Stimulated activated CD8-positive, alpha-beta memory T cell treated with anti-CD3 and anti-CD28 coated beads, Interleukin-7, amount 100 ng/mL, for 48 hours (primary cell): ENCODE results near the gene PDE4B.

Experiments used
- DNase-seq, 2 donors: peaks; one replicate each; pipeline ENCODE4 v3.0.0-alpha.2; 2020; ENCODE audit warnings: low read depth in 1 of 2; ENCODE audit errors: extremely low read depth in 1 of 2

Gene PDE4B

DNA sequence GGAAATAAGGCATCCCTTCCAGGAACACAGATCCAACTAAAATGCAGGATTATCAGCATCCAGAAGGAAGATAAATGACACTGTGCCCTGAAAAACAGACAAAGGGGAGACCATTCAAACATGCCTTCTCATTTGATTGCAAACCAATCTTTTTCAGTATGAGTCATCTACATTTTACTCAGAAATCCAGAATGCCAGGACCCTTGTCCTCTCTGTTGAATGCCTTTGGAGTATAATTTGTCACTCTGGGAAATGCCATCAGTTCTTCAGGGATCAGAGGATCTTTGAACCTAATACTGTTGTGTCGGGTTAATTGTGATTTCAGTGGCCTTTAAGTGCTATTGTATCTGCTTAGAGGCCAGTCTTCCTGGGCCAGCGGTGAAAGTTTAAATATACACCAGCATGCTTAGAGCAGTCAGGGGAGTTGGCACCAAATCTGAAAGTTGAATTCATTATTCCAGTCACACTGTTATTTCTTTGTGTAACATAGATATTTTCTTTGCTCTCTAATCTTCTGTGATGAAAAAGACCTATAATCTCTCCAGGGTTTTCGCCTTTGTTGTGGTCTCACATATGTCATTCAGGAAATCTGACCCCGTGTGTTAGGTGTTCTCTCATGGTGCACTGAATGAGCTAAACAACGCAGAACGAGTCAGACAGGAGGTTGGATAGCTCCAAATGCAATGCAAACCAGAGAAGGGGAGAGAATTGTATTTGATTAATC is 376.4 kb downstream of the PDE4B start:
- no peak for DNase-seq

DNA sequence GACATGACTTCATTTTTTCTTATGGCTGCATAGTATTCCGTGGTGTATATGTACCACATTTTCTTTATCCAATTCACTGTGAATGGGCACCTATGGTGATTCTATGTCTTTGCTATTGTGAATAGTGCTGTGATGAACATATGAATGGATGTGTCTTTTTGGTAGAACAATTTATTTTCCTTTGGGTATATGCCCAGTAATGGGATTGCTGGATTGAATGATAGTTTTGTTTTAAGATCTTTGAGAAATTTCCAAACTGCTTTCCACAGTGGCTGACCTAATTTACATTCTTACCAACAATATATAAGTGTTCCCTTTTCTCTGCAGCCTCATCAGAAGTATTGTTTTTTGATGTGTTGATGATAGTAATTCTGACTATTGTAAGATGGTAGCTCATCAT is 379.6 kb downstream of the PDE4B start:
- no peak for DNase-seq

- DNase-seq = no peak
Measured at GRCh38 chr1:66175098-66175497, 382.4 kb downstream of the PDE4B start.

DNA sequence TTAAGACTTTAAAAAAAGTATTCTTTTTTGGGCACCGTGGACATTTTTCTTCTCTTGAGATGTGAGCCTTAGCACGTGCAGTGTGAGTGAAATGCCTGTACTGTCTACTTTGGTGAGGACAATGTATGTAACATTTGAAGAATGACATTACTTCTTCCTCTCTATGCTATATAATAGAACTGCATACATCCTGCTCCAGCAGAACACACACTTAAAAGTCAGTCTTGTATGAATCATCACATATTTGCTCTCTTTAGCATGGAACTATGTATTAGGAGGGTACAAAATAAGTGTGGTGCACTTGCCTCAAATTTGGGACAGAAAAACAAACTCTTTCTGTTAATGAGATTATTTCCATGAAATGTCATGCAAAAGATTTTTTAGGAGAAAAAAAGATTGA is 382.9 kb downstream of the PDE4B start:
- no peak for DNase-seq

GRCh38 chr1:66176012-66176715 is 383.5 kb downstream of the PDE4B start:
- DNase-seq = no peak

GRCh38 chr1:66176832-66177231 is 384.1 kb downstream of the PDE4B start:
- no peak for DNase-seq

DNA sequence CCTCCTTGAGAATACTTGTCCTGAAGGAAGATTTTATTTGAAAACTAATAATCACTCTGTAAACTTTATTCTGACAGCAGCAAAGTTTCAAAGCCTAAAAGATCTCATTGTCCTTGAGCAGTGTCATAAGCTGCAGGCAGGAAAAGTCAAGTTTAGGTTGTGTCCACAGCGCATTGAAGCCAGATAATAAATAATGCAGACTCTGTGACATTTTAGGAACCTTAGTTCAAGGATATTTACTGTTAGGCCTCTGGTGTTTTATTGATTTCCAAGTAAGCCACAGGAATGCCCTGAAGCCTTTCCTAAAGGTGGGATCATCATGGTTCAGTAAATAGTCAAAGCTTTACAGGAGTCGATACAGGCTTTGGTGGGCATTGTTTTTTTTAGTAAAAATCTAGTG is 384.8 kb downstream of the PDE4B start:
- DNase-seq = no peak

DNA sequence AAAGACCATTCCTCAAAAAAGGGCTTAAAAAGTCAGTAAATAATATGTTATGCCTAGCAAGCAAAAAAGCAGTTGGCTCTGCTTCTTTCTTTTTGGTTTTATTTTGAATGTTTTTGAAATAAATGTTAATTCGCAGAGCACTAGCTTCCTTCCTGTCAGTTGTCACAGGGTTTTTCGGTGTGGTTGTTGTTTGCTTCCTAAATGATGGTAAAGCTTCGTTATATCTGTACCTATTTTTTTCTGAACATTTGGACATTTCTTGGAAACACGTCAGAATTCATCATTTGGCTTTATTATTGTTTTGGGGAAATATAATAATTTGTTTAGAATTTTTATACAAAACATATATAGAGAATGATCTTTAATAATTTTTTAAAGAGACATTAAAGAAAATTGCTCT is 389.3 kb downstream of the PDE4B start:
- no peak for DNase-seq

GRCh38 chr1:66182551-66183178 is 390.0 kb downstream of the PDE4B start:
- DNase-seq = peak in 1 of 2 donors; percentile 37

GRCh38 chr1:66183400-66183799 is 390.7 kb downstream of the PDE4B start:
- no peak for DNase-seq

DNA sequence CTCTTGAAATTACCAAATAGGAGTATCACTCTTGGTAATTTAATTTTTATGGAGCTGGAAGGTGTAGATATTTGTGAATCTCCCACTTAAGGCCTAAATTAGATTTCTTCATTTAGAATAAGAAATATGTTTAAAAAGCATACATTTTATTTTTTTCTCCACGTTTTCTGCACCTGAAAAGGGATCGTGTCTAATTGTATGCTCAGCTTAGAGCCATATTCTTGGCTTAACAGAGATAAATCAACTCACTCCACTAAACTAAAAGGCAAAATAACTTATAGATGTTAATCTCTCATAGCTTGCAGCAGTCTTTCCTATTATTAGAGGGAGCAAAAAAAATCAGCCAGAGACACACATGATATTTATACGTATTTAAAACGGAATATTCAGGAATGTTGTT is 404.4 kb downstream of the PDE4B start:
- no peak for DNase-seq

- DNase-seq = no peak
Measured at GRCh38 chr1:66197785-66198184, 405.1 kb downstream of the PDE4B start.

DNA sequence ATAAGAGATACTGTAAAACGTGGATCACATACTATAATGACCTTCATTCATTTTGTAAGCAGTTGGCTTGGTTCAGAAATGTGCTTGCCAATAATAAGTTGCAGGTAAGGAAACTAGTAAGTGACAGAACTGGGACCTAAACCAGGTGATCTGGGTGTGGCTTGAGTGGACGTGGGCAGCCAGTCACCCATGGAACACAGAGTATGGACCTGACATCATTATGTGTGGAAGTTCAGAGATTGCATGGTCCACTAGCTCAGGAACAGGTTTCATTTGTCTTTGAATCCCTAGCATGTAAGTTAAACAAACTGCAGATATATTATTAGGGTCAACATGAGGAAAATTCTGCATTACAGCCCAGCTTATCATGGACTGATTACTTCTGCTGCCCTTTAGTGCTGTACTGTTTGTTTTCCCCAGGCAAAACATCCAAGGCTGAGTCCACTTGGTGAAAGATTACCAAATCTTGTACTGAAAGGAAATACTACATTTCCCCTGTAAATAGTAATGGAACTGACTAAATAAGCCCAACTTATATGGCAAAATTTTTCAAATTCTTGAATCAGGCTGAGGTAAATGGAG is 414.0 kb downstream of the PDE4B start:
- DNase-seq = no peak

GRCh38 chr1:66207484-66207883 is 414.8 kb downstream of the PDE4B start:
- no peak for DNase-seq

- no peak for DNase-seq
Measured at GRCh38 chr1:66208632-66209031, 415.9 kb downstream of the PDE4B start.

DNA sequence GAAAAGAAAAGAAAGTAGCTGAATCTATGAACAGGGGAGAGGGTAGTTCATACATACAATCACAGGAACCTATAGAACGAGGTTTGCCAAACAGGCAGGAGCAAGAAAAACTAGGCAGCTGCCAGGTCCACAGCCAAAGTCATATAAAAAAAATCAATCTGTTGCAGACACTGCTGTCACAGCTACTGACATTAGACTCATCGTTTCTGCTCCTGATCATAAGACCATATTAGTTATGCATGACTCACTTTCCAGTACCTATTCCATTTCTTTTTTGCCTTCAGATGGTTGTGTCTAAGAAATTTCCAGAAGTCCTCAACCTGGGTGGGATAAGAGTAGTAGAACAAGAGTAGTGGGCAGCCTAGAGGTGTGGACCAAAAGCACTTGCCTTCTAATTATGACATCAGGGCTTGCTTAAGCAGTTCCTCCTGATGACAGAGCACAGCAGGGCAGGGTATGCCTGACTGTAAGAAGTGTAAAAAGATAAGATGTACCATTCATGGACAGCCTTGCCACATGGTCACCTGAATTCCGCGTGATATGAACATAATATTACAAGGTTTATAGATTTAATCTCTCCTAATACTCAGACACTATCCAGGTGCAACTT is 418.0 kb downstream of the PDE4B start:
- DNase-seq = no peak

GRCh38 chr1:66211521-66211920 is 418.8 kb downstream of the PDE4B start:
- DNase-seq = no peak

DNA sequence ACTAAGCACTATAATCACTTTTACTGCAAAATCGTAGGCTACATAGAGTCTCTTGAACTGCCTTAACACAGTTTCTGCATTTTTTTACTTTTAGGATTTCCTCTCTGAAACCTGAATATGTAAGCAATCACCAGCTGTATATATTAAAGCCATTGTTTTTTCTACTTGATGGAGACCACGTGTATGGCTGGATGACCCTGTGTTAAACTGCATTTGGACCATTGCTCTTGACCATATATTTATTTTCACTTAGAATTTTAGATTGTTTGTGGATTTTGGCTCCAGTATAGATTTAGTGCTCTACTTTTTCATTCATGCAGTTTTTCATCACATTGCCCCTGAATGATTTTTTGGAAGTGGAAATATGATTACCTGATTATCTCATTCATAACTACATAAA is 420.8 kb downstream of the PDE4B start:
- DNase-seq = no peak

DNA sequence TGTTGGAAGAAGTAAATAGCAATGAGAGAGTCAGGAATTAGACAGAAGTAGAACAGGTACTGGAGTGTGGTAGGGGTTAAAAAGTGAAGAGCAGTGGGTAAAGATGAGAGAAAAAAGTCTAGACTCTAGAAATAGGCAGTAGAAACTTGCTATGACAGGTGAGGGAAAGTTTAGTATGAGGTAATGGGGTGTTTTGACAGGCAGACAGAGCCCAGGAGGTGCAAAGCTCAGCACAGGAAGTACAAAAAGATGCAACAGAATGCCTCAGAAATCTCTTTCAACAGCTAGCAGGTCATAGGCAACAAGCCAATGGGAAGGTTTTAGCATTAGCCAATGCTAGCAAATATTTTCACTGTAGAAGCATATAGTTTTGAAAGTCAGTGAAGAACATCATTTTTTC is 422.2 kb downstream of the PDE4B start:
- no peak for DNase-seq

GRCh38 chr1:66217021-66217420 is 424.3 kb downstream of the PDE4B start:
- no peak for DNase-seq

DNA sequence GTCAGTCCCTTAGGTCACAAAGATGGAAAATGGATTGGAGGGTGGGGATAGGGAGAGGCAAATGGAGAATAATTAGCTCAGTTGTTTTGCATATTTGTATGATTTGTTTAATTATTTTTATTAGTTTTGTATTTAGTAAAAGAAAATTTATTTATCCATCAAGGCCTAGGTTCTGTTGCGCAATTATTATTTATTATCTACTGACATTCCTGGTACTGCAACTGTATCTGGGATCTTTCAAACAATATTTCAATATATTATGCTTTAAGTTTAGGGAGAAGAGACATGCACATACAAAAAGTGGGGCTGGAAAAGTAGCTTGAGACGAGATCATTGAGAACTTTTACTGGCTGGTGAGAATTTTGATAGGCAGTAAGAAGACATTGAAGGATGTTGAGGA is 424.9 kb downstream of the PDE4B start:
- no peak for DNase-seq
